Activated effector memory CD4-positive, alpha-beta T cell treated with Interleukin-2 at 50 U/mL for 16 hours (primary cell): ENCODE results near the gene TFPI.

ENCODE experiments used
- DNase-seq: peaks from one replicate; pipeline ENCODE4 v3.0.0-alpha.2; 2020

TFPI gene

GRCh38 chr2:187461294-187462261, 92.7 kb downstream of the TFPI start:
- no peak for DNase-seq

- DNase-seq, result no peak
Measured at GRCh38 chr2:187459256-187459655, 95.0 kb downstream of the TFPI start.

GRCh38 chr2:187453078-187453641, 101.1 kb downstream of the TFPI start:
- no peak for DNase-seq

GRCh38 chr2:187451510-187451909, 102.7 kb downstream of the TFPI start:
- no peak for DNase-seq

- no peak for DNase-seq
Measured at GRCh38 chr2:187447336-187447735, 106.9 kb downstream of the TFPI start.

GRCh38 chr2:187446711-187447110, 107.5 kb downstream of the TFPI start:
- DNase-seq, result no peak

- no peak for DNase-seq
Measured at GRCh38 chr2:187445051-187445450, 109.2 kb downstream of the TFPI start.

- no peak for DNase-seq
Measured at GRCh38 chr2:187442778-187443177, 111.5 kb downstream of the TFPI start.

- no peak for DNase-seq
Measured at GRCh38 chr2:187442378-187442777, 111.9 kb downstream of the TFPI start.

- DNase-seq, result no peak
Measured at GRCh38 chr2:187440101-187440675, 114.0 kb downstream of the TFPI start.

GRCh38 chr2:187438455-187438854, 115.8 kb downstream of the TFPI start:
- DNase-seq, result no peak

GRCh38 chr2:187435756-187436155, 118.5 kb downstream of the TFPI start:
- no peak for DNase-seq

- DNase-seq, result no peak
Measured at GRCh38 chr2:187435078-187435477, 119.2 kb downstream of the TFPI start.

GRCh38 chr2:187434342-187434785, 119.9 kb downstream of the TFPI start:
- no peak for DNase-seq

- DNase-seq, result no peak
Measured at GRCh38 chr2:187431911-187432310, 122.3 kb downstream of the TFPI start.

GRCh38 chr2:187429989-187430388, 124.2 kb downstream of the TFPI start:
- no peak for DNase-seq

GRCh38 chr2:187424146-187424545, 130.1 kb downstream of the TFPI start:
- DNase-seq, result no peak

- no peak for DNase-seq
Measured at GRCh38 chr2:187422282-187422681, 132.0 kb downstream of the TFPI start.

- DNase-seq, result no peak
Measured at GRCh38 chr2:187421519-187421918, 132.7 kb downstream of the TFPI start.

GRCh38 chr2:187419808-187420207, 134.4 kb downstream of the TFPI start:
- DNase-seq, result no peak

- DNase-seq, result no peak
Measured at GRCh38 chr2:187415449-187415848, 138.8 kb downstream of the TFPI start.
